ENCODE data around the gene CNGA3. TPM values are rescaled to one million over a fixed set of nuclear protein-coding genes. Genes with fewer than 3 reads are reported as not detected.
A peak's percentile ranks its signal among the peaks of the same experiment; 100 is the strongest.

Gene CNGA3
- total RNA-seq, 1 experiment from 2014 or later = not detected

- H3K14ac ChIP-seq (ENCODE audit: insufficient read depth, low read length) = no peak overlapping the region; the same call in 1 of the 2 replicates
- H2AFZ ChIP-seq (ENCODE audit: low read length) = no peak overlapping the region
- no peak overlapping the region for H2BK5ac ChIP-seq (ENCODE audit: insufficient read length, low read length)
- no peaks in the 10 kb centered on the region for H3K79me1 ChIP-seq (ENCODE audit: insufficient read depth, low read depth, low read length, poor library complexity, severe bottlenecking)
- no peak overlapping the region for H4K91ac ChIP-seq (ENCODE audit: insufficient read length, low read depth, low read length)
- H3K9ac ChIP-seq (ENCODE audit: extremely low read depth, insufficient read length, low read length) = no peak overlapping the region
- H2AK5ac ChIP-seq (ENCODE audit: insufficient read length, low read length) = no peak overlapping the region
- DNase-seq = no peak
- no peak overlapping the region for H2BK120ac ChIP-seq (ENCODE audit: low read depth, low read length, poor library complexity, severe bottlenecking)
- no peak overlapping the region for H3K23ac ChIP-seq (ENCODE audit: insufficient read length, low read depth, low read length)
- H3K36me3 Mint-ChIP-seq (ENCODE audit: insufficient read depth in 1 of 3, low read depth in 3 of 3) = no peaks in the 10 kb centered on the region
- no peaks in the 10 kb centered on the region for H3K4me1 ChIP-seq (ENCODE audit: insufficient read depth, low read length)
- no peak overlapping the region for H3K4me2 ChIP-seq (ENCODE audit: insufficient read depth, insufficient read length, low read length)
- peaks cover 19 to 27% of the 10 kb centered on the region in 2 experiments for H3K4me1 Mint-ChIP-seq
- H3K27ac ChIP-seq (ENCODE audit: insufficient read length, low read depth, low read length) = no peak overlapping the region
- H3T11ph ChIP-seq (ENCODE audit: low read length) = no peak overlapping the region
- H3K56ac ChIP-seq (ENCODE audit: insufficient read length, low read depth, low read length) = no peak overlapping the region
- no peak for TF ChIP-seq CTCF (conservative IDR thresholded peaks at IDR 0.05)
- H3K18ac ChIP-seq (ENCODE audit: insufficient read length, low read depth, low read length) = no peak overlapping the region
- H3K4ac ChIP-seq (ENCODE audit: low read depth, low read length) = no peak overlapping the region
- H4K20me1 ChIP-seq (ENCODE audit: control insufficient read depth, insufficient read depth, insufficient read length) = no peaks in the 10 kb centered on the region
- H3K79me2 ChIP-seq (ENCODE audit: insufficient read depth, low read length) = no peaks in the 10 kb centered on the region
- no peaks in the 10 kb centered on the region for H3K27me3 ChIP-seq (ENCODE audit: insufficient read depth, low read length)
- no CpG with 5 or more reads among the region's 6 CpGs for WGBS (ENCODE audit: extremely low coverage, insufficient read length, low lambda C conversion rate)
- H3K4me3 Mint-ChIP-seq = no peak overlapping the region; a peak in 1 of 5 replicates
- H4K5ac ChIP-seq (ENCODE audit: insufficient read length, low read depth, low read length) = no peak overlapping the region
- H4K8ac ChIP-seq (replicated peaks; ENCODE audit: insufficient read length, low read depth, low read length) = no peak overlapping the region
- H3K23me2 ChIP-seq (ENCODE audit: insufficient read length, low read depth, low read length, poor library complexity, severe bottlenecking) = no peaks in the 10 kb centered on the region
- no peak overlapping the region for H2BK15ac ChIP-seq (ENCODE audit: low read depth, low read length)
- H3K9me3 Mint-ChIP-seq = no peaks in the 10 kb centered on the region
- H3K9me3 ChIP-seq (ENCODE audit: control insufficient read depth, low read depth, low read length) = no peaks in the 10 kb centered on the region
- H2BK20ac ChIP-seq (ENCODE audit: low read depth, low read length, poor library complexity, severe bottlenecking) = no peak overlapping the region
- no peak overlapping the region for H2BK12ac ChIP-seq (ENCODE audit: insufficient read length, low read depth, low read length)
- 0 out of 7 replicates have a peak overlapping the region, but pooled peaks of 1 of the 3 experiments have one; percentile 79 for H3K27ac Mint-ChIP-seq
- peaks cover 25% of the 10 kb centered on the region for H3K27me3 Mint-ChIP-seq (ENCODE audit: low read depth)
These were observed 30.1 kb downstream of the CNGA3 start for GRCh38 chr2:98376301-98376910.
